Measurements from ENCODE around the gene IPCEF1.

Gene IPCEF1

DNA sequence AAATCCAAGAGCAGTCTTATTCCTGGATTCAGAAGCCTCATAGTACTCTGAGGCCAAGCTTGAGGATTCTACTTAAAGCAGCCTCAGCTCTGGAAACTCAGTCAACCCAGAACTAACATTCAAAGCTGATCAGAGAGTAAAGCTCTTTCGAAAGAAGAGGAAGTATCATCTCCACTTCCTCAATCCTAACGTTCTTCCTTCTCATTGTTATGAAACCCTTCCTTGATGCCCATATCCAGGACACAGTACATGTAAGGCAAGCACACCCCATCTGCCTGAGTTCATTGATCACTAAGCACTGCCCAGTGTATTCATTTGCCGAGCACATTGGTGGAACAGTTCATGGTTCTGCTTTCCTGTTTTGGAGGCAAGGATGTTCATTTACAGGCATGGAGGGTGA is at the start of gene IPCEF1:
Gene IPCEF1, minus strand, starts transcription at position 114 of the 400 bp plus-strand sequence. CDS start 90,856 bp downstream, outside the sequence.
- DNase-seq (ENCODE audit: low read depth) = no peak

DNA sequence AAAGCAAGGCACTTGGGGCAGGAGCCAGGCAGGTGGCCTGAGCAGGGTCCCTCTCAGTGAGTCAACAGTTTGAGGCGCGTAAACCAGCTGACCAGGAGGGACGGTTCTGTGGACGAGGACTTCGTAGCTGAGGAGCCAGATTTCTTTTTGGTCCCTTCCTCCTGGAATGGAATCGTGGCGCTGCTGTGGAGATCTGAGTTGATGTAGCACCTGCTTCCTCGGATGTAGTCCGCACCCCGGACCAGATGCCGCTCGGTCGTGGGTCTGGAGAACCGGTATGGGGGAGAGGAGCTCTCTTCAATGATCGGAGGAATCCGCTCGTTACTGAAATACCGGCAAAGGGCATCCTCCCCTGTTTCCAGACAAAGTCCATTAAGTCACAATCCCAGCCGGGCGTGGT is 49.7 kb upstream of the IPCEF1 start:
- no peak for DNase-seq (ENCODE audit: low read depth)

GRCh38 chr6:154404791-154405400 is 48.3 kb upstream of the IPCEF1 start:
- no peak for DNase-seq (ENCODE audit: low read depth)

DNA sequence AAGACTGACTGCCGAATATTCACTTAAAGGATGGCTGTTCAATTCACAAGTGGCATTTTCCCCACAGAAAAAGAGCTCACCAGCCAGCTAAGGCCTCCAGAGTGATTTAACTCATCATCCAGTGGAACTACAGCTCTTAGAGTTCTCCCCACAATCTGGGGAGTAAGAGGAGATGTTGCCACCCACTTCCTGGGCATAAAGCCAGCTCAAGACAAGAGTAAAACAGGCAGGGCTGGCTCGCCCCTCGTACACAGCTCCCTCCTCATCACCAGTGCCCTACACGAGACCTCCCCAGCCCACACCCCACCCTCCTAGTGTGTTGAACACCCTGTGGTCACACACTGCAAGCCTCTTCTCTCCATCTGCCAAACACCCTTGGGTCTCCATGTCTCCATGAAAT is 47.2 kb upstream of the IPCEF1 start:
- no peak for DNase-seq (ENCODE audit: low read depth)

GRCh38 chr6:154402081-154402780 is 45.6 kb upstream of the IPCEF1 start:
- DNase-seq (ENCODE audit: low read depth) = no peak

- DNase-seq (ENCODE audit: low read depth) = no peak
Measured at GRCh38 chr6:154399097-154399496, 42.5 kb upstream of the IPCEF1 start.

- DNase-seq (ENCODE audit: low read depth) = no peak
Measured at GRCh38 chr6:154397491-154398195, 41.0 kb upstream of the IPCEF1 start.

DNA sequence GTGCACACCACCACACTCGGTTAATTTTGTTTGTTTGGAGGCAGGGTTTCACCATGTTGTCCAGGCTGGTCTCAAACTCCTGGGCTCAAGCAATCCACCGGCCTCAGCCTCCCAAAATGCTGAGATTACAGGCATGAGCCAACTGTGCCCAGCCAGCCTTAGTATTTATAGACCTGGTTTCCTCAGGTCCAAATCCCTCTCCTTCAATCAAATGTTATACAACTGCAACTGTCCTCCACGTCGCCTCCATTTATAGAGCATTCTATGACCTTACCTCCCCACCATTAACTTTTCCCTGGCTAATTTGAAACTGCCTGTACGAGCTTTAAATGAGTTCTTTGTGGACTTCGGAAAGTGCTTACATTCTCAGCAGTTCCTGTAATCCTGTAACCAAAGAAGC is 39.3 kb upstream of the IPCEF1 start:
- DNase-seq (ENCODE audit: low read depth) = no peak

GRCh38 chr6:154395316-154395715 is 38.7 kb upstream of the IPCEF1 start:
- no peak for DNase-seq (ENCODE audit: low read depth)

GRCh38 chr6:154394571-154394970 is 38.0 kb upstream of the IPCEF1 start:
- no peak for DNase-seq (ENCODE audit: low read depth)

DNA sequence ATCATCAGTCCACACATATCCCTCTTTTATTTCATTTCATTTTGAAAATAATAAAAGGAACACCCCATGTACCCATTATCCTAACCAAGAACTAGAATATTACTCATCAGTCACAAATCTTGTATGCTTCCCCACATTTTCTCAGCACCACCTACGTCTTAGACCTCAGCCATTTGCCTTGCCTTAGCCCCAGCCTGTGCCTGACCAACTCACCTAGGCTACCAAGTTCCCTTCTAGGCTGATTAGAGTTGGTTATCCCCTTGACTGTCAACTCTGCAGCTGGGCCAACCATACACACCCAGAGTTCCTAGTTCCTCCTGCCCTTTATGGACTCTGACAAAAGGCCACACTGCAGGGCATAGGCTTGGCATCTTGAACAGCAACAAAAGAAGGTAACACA is 33.4 kb upstream of the IPCEF1 start:
- no peak for DNase-seq (ENCODE audit: low read depth)

DNA sequence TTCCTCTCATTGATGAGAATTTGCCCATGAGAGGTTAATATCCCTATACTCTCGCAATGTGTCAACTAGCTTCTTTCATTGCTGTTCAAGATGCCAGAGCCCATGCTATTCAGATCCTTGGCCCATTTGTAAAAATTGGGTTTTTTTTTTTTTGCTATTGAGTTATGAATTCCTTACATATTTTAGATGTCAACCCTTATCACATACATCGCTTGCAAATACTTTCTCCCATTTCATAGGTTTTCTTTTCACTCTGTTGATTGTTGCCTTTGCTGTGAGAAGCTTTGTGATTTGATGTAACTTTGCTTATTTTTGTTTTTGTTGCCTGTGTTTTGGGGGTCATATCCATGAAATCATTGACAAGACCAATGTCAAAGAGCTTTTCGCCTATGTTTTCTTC is 32.2 kb upstream of the IPCEF1 start:
- no peak for DNase-seq (ENCODE audit: low read depth)

DNA sequence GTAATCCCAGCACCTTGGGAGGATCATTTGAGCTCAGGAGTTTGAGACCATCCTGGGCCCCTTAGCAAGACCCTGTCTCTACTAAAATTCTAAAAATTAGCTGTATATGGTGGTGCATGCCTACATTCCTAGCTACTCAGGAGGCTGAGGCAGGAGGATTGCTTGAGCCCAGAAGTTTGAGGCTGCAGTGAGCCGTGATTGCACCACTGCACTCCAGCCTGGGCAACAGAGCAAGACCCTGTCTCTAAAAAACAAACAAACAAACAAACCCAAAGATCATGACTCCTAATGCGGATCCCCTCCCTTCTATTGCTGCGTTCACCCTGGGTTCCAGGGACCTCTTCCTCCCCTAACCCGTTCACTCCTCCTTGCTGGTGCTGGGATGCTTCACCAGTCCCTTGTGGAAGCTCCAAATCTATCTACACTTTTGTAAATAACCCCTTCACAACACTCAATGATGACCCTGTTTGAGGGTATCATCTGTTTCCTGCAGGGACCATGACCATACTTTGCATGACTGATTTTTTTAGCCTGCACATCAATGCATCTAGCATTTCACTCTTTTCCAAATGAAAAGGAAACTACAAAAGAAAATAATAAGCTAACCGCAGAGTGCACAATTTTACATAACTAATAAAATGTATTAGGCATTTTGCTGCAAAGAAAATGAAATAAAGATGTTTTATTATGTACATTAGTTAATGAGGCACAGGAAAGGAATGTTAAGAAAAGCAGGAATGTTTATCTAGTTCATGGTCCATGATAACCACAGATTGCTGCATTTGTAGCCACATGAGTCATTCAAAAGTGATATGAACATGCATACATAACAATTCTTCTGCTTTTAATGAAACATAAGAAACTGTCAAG is 30.5 kb upstream of the IPCEF1 start:
- no peak for DNase-seq (ENCODE audit: low read depth)

GRCh38 chr6:154384191-154384590 is 27.6 kb upstream of the IPCEF1 start:
- DNase-seq (ENCODE audit: low read depth) = no peak

GRCh38 chr6:154383273-154383672 is 26.7 kb upstream of the IPCEF1 start:
- no peak for DNase-seq (ENCODE audit: low read depth)

DNA sequence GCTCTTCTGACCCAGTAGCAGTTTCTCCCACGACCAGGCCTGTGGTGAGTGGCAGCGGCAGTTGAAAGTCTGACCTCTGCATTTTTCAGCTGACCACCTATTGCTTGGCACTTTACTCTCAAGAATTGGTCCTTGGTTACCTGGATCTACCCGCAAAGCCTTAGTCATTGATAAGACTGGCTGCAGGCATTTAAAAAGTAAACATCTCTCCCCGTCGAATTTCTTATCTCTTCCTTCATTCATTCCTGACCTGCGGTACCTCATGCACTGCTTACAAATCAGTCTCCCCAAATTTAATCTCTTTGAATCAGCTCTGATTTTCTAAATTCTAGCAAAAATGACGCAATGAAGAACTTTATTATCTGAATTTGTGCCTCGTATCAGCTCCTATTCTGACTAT is 26.1 kb upstream of the IPCEF1 start:
- DNase-seq (ENCODE audit: low read depth) = no peak

DNA sequence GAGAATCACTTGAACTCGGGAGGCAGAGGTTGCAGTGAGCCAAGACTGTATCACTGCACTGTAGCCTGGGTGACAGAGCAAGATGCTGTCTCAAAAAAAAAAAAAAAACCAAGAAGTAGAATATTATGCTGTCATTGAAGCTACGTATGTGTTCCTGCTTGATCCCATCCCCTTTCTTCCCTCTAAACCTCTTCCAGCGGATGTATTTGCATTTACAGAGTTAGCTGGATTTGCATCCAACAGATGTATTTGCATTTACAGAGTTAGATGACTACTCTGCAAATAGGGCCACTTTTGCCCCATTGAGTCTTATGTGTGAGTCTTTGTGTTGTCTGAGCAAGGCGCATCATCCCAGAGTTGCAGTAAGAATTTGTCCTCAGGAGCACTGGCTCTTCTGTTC is 24.9 kb upstream of the IPCEF1 start:
- no peak for DNase-seq (ENCODE audit: low read depth)

DNA sequence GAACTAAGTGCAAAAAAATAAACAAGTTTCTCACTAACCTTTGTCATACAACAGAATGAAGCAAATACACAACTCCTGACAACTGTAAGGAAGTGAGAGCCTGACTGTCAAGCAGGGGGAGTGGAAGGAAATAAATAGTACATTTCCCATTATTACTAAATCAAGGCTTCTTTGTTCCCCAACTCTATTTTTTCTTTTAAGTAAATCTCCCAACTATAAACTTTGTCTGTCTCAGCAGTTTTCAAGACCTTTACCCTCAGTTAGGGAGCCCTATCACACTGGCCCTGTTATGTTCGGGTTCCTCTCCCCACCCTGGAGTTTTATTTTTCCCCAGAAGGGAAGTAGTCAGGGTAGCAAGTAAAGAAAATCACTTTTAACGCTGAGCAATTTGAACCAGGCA is 24.1 kb upstream of the IPCEF1 start:
- DNase-seq (ENCODE audit: low read depth) = no peak

DNA sequence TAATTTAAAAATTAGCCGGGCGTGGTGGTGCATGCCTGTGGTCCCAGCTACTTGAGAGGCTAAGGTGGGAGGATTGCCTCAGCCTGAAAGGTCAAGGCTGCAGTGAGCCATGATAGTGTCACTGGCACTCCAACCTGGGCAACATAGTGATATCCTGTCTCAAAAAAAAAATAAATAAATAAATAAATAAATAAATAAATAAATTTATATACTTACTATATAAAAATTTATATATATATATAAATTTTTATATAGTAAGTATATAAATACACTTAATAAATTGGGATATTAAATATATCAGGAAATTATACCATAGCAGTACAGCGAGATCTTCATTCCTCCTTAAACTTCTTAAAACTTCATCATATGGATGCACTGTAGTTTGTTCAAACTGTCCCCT is 23.0 kb upstream of the IPCEF1 start:
- DNase-seq (ENCODE audit: low read depth) = no peak

DNA sequence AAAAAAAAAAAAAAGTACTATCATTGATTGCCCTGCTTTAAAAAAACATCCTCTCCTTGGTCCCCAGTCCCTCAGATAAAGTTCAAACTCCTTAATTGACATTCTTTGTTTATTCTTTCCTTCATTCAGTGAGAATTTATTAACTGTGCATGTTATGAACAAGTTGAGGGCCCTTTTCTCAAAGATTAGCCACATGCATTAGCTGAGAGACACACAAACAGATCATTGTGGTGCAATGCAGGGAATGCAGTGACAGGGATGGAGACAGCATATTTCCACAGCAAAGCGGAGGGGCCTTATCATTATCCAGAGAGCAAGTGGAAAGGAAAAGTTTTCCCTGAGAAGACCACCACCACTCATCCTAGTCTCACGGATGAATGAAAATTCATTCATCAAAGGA is 21.9 kb upstream of the IPCEF1 start:
- DNase-seq (ENCODE audit: low read depth) = no peak

DNA sequence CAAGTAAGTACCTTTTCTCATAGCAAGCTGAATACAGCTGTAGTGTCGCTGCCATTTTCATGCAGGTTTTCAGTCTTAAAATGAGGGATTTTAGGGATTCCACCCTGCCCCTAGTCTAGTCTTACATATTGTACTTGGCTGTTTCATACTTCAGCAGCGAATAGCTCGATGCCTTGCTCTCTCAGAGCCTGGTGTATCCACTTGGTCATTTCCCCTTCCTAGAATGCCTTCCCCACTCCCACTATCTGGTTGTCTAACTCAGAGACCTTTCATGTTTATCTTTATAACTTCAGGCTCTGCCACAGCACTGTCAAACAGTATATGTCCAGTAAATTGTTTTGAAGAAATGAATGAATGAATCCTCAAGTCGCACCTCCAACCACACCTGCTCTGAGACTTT is 21.1 kb upstream of the IPCEF1 start:
- DNase-seq (ENCODE audit: low read depth) = no peak

- no peak for DNase-seq (ENCODE audit: low read depth)
Measured at GRCh38 chr6:154373971-154374370, 17.4 kb upstream of the IPCEF1 start.

All from activated gamma-delta T cell treated with anti-CD3 and anti-CD28 coated beads, Interleukin-2, amount 50 U/mL, for 16 hours (primary cell).